Stimulated activated CD4-positive, alpha-beta T cell treated with anti-CD3 and anti-CD28 coated beads, Interleukin-12 subunit alpha, Interleukin-12 subunit beta, amount 100 ng/mL, for 48 hours (primary cell): Measurements from ENCODE around the gene CCN5.
"Not testable (repeated sequence)": the region's sequence is repeated elsewhere in the genome, so short reads cannot be mapped to it uniquely, and the experiment has no call there.

Experiments
- DNase-seq, 3 donors: peaks; one replicate each; pipeline ENCODE4 v3.0.0-alpha.2; 2020; ENCODE audit warnings: low read depth in 2 of 3, low spot score in 1 of 3

CCN5 gene

GRCh38 chr20:44714701-44715498, at the start of gene CCN5:
Gene CCN5, plus strand, starts transcription at chr20:44715369. Its CDS starts 22 bp downstream, at chr20:44715391.
- DNase-seq: no peak

- DNase-seq: no peak
Observed at GRCh38 chr20:44666066-44666465, 49.1 kb upstream of the CCN5 start.

- not testable (repeated sequence) for DNase-seq
Observed at GRCh38 chr20:44670851-44671250, 44.3 kb upstream of the CCN5 start.

- peak; percentile 47 to 58 (median 56) for DNase-seq
Observed at GRCh38 chr20:44671541-44671940, 43.6 kb upstream of the CCN5 start.

- not testable (repeated sequence) for DNase-seq
Observed at GRCh38 chr20:44672318-44672902, 42.8 kb upstream of the CCN5 start.

DNA sequence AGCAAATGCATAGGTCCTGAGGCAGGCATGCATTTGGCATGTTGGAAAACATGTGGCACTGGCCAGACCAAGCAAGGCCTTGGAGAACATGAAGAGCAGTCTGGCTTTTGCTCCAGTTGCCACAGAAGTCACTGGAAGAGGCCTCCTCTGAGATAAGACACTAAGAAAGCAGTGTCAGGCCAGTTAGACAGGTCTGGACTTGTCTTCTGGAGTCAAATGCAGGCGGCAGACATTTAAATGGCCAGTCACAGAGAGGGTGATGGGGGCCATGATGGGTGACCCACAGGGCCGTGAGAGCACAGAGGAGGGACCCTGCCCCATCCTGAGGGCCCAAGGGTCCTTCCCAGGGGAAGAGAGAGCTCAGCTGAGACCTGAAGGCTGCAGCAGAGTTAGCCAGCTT, 36.9 kb upstream of the CCN5 start:
- DNase-seq: no peak

- no peak for DNase-seq
Observed at GRCh38 chr20:44678990-44679611, 36.1 kb upstream of the CCN5 start.

GRCh38 chr20:44681796-44682566, 33.2 kb upstream of the CCN5 start:
- no peak for DNase-seq

GRCh38 chr20:44683263-44684046, 31.7 kb upstream of the CCN5 start:
- peak; percentile 7 to 64 (median 34) for DNase-seq

DNA sequence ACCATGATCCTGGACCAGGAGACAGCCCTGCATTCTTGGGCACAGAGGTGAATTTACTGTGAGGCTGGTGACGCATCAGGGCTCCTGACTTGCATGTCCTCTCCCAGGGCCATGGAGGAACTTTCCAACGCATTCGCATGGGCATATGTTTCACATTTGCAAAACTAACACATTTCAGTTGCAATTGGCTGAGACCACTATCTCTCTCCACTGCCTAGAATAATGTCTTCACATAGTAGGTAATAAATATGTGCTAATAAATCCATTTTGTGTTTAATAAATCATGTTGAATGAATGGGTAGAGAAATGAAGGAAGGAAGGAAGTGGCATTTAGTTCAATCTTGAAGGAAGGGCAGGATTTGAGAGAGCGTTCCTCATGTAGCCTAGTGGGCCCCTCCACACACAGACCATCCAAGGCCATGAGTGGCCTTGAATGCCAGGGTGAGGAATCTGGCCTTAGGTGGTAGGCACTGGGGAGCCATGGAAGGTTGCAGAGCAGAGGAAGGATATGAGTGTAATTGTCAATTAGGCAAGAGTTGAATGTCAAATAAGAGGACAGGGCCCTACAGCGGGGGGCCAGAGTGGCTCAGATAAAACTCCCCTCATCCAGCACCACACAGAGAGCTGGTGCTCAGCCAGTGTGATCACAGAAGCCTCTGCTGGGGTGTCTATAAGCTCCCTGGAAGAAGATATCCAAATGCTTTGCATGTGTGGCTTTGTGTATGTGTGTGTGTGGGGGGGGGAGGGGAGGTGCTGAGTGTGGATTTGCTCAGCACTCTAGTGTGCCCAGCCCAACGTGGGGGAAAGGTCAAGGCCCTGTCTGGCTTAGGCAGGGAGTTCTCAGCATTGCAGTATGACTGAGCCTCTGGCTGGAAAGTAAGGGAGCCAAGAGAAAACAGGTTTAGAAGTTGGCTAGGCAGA, 30.9 kb upstream of the CCN5 start:
- no peak for DNase-seq

DNA sequence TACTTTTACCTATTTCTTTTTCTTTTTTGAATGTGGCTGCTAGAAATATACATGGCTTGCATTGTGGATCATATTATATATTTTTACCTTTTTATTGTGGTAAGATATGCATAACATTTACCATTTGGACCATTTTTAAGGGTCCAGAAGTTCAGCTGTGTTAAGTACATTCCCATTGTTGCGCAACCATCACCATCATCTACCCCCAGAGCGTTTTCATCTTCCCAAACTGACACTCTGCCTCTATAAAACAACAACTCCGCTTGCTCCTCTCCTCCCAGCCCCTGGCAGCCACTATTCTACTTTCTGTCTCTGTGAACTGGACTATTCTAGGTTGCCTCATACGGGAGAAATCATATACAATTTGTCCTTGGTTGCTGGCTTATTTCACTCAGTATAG, 28.2 kb upstream of the CCN5 start:
- DNase-seq: no peak

GRCh38 chr20:44688053-44688625, 27.0 kb upstream of the CCN5 start:
- no peak for DNase-seq

DNA sequence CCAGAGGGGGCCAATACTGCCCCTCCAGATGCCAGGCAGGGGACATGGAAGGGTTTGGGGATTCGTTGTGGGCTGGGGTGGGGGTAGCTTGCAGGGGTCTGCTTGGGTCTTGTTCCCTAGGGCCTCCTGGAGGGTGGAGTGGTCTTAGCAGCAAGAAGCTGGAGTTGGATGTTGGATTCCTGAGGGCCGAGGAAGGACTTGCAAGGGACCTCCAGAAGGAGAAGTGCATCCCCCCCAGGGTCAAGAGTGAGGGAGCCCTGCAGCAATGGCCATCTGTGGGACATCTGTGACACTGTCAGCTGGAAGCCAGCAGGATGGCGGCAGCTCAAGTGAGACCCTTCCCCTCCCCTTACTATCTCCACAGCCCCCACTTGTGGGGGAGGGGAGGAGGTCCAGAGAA, 25.4 kb upstream of the CCN5 start:
- no peak for DNase-seq

- DNase-seq: no peak
Observed at GRCh38 chr20:44690781-44691423, 24.3 kb upstream of the CCN5 start.

GRCh38 chr20:44691424-44692423, 23.4 kb upstream of the CCN5 start:
- DNase-seq: no peak

DNA sequence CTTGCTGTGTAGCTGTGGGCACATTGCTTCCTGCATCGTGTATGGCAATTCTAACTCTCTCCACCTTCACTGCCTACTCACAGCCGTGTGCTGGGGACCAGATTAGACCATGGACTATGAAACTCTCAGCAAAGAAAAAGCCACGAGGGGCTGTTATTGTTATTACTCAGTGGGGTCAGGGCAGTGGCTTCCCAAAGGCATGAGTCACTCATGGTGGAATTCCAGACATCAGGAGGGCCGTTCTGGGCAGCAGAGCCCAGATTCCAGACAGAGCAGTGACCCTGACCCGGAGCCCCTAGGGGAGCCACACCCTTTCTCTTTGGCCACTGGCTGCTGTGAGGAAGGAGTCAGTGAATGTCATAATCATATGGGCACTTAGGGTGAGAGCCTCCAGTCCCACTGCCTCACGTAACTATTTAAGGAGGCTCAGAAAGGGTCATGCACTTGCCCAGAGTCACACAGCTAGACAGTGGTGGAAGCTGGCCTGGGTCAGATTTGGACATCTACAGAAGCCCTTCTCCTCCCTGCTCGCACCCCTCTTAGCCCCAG, 22.2 kb upstream of the CCN5 start:
- DNase-seq: no peak

- no peak for DNase-seq
Observed at GRCh38 chr20:44693627-44694026, 21.5 kb upstream of the CCN5 start.
